Left colon (tissue), 2 donors: ENCODE results near the gene SRCIN1. TPM values are rescaled to one million over a fixed set of nuclear protein-coding genes. Genes with fewer than 3 reads are reported as not detected.
A peak's percentile ranks its signal among the peaks of the same experiment; 100 is the strongest.

Experiments used
- ATAC-seq: fragments of 200-7000 bp; cut with Tn5 transposase; one replicate; pipeline ENCODE4 v1.9.1; 2020; ENCODE audit warnings: mild to moderate bottlenecking, moderate library complexity
- DNase-seq, 2 donors: peaks; one replicate each; pipeline ENCODE4 v3.0.0-alpha.2; 2020
- intact Hi-C, 2 donors: fragments of 100-400 bp; cut with DNase I in 1 of 2; cut with micrococcal nuclease in 1 of 2; formaldehyde crosslinking; loops; one replicate each; pipeline versions ENCODE4 v1.11.2 to v1.14.0; 2022; cut with DNase I, micrococcal nuclease
- total RNA-seq, 2 donors: library from RNA; stranded (reverse); fragmentation: NEBNext Ultra II Directional; extraction: Animal tissue kit (Norgen Biotek cat#: 25700); gene quantifications; one replicate each; pipeline ENCODE4 v1.2.1, GENCODE V29; 2021
- donor health status: DM: no; HTN: no; CAD: no.
- donor health status: DM: yes; HTN: yes; CAD: no.

The SRCIN1 gene
- total RNA-seq, 2 donors from 2014 or later: 3.1 TPM

- no peak for DNase-seq
- intact Hi-C loops: no loop called here
- ATAC-seq: no peak
These were observed 19.7 kb downstream of the SRCIN1 start for GRCh38 chr17:38585918-38586529.

- peak in 1 of 2 donors; percentile 25 for DNase-seq
- ATAC-seq: peak; percentile 75
- intact Hi-C loops: no loop called here
These were observed 20.5 kb downstream of the SRCIN1 start for GRCh38 chr17:38585056-38585917.

- ATAC-seq: peak; percentile 96
- DNase-seq: peak; percentile 46 to 73
- intact Hi-C loops: no loop called here
These were observed 21.3 kb downstream of the SRCIN1 start for GRCh38 chr17:38584350-38584925.

- intact Hi-C loops: no loop called here
- ATAC-seq: no peak
These were observed 21.9 kb downstream of the SRCIN1 start for GRCh38 chr17:38583828-38584349.

GRCh38 chr17:38583176-38583575, 22.6 kb downstream of the SRCIN1 start:
- DNase-seq: no peak
- no peak for ATAC-seq
- intact Hi-C loops: no loop called here

More at GRCh38 chr17:38583828-38584349, 21.9 kb downstream of the SRCIN1 start:
- no peak for DNase-seq

- intact Hi-C loops: no loop called here
- no peak for DNase-seq
- no peak for ATAC-seq
These were observed 23.7 kb downstream of the SRCIN1 start for GRCh38 chr17:38582069-38582468.

GRCh38 chr17:38579934-38580333, 25.8 kb downstream of the SRCIN1 start:
- ATAC-seq (no peak), DNase-seq (peak in 1 of 2 donors; percentile 23)
- intact Hi-C loops: no loop called here

- ATAC-seq: no peak
- DNase-seq: no peak
- intact Hi-C loops: no loop called here
These were observed 26.7 kb downstream of the SRCIN1 start for GRCh38 chr17:38579083-38579480.

- no peak for ATAC-seq
- DNase-seq: no peak
- intact Hi-C loops: no loop called here
These were observed 27.3 kb downstream of the SRCIN1 start for GRCh38 chr17:38578229-38579082.

- ATAC-seq: no peak
- intact Hi-C loops: no loop called here
- DNase-seq: no peak
These were observed 28.0 kb downstream of the SRCIN1 start for GRCh38 chr17:38577645-38578173.

GRCh38 chr17:38577244-38577643, 28.5 kb downstream of the SRCIN1 start:
- ATAC-seq (no peak), DNase-seq (no peak)
- intact Hi-C loops: no loop called here

- ATAC-seq (no peak), DNase-seq (no peak)
- intact Hi-C loops: no loop called here
These were observed 30.0 kb downstream of the SRCIN1 start for GRCh38 chr17:38575781-38576180.

GRCh38 chr17:38574712-38575111, 31.0 kb downstream of the SRCIN1 start:
- DNase-seq: no peak
- intact Hi-C loops: no loop called here
- no peak for ATAC-seq

GRCh38 chr17:38572669-38573365, 32.9 kb downstream of the SRCIN1 start:
- peak; percentile 40 for ATAC-seq
- DNase-seq: no peak
- intact Hi-C loops: no loop called here

- ATAC-seq: no peak
- no peak for DNase-seq
- intact Hi-C loops: no loop called here
These were observed 33.7 kb downstream of the SRCIN1 start for GRCh38 chr17:38571833-38572668.

GRCh38 chr17:38569701-38570512, 35.8 kb downstream of the SRCIN1 start:
- ATAC-seq (no peak), DNase-seq (no peak)
- intact Hi-C loops: loop anchor here in 1 of 2 donors (10.0 kb wide), 1 partner anchor 95 kb away; no protein-coding TSS in a partner anchor
